GM10266 (cell line): ENCODE results near the gene TNFRSF8.
A peak's percentile ranks its signal among the peaks of the same experiment; 100 is the strongest.

Experiments
- DNase-seq: peaks from one replicate; pipeline ENCODE4 v3.0.0; 2012; ENCODE audit errors: extremely low spot score
- CTCF ChIP-seq: IDR thresholded peaks from 2 replicates; pipeline ENCODE4 v1.5.1; 2012; ENCODE audit warnings: mild to moderate bottlenecking, low read depth; ENCODE audit not compliant: control insufficient read depth, insufficient read depth; ENCODE audit errors: missing control alignments

Gene TNFRSF8

GRCh38 chr1:12051361-12051760, 11.7 kb upstream of the TNFRSF8 start:
- DNase-seq, result no peak

GRCh38 chr1:12052008-12052573, 11.0 kb upstream of the TNFRSF8 start:
- no peak for TF ChIP-seq CTCF
- DNase-seq, result peak; percentile 83

More at GRCh38 chr1:12051361-12051760, 11.7 kb upstream of the TNFRSF8 start:
- no peak for TF ChIP-seq CTCF

- no peak for TF ChIP-seq CTCF
- no peak for DNase-seq
These were observed 10.0 kb upstream of the TNFRSF8 start for GRCh38 chr1:12052997-12053686.

- no peak for TF ChIP-seq CTCF
- peak; percentile 69 for DNase-seq
These were observed 9.2 kb upstream of the TNFRSF8 start for GRCh38 chr1:12053752-12054548.

GRCh38 chr1:12055259-12055658, 7.8 kb upstream of the TNFRSF8 start:
- DNase-seq, result no peak
- no peak for TF ChIP-seq CTCF

GRCh38 chr1:12056331-12056841, 6.7 kb upstream of the TNFRSF8 start:
- DNase-seq, result no peak
- TF ChIP-seq CTCF, result no peak
